AG04450 (cell line): ENCODE measurements around the gene SGMS1. TPM values are rescaled to one million over a fixed set of nuclear protein-coding genes. Genes with fewer than 3 reads are reported as not detected.

ENCODE experiments used
- CTCF ChIA-PET: fragments of 300-600, 350-600 bp; formaldehyde crosslinking; extraction: SDS; loops from one replicate; lab custom pipeline; 2022; ENCODE audit warnings: antibody characterized with exemption, inconsistent platforms; lab: Charles Lee
- POLR2A ChIA-PET: fragments of 350-600 bp; formaldehyde crosslinking; extraction: SDS; loops from one replicate; lab custom pipeline; 2021; ENCODE audit warnings: antibody characterized with exemption, inconsistent platforms; lab: Yijun Ruan, JAX
- DNase-seq: peaks from one replicate; pipeline ENCODE4 v3.0.0-alpha.2; 2011; ENCODE audit warnings: low read depth, low spot score
- H3K27ac ChIP-seq: one replicate; pipeline ENCODE4 v1.5.1; 2012; ENCODE audit warnings: low read depth, low read length, control low read depth
- H3K27me3 ChIP-seq: one replicate; pipeline ENCODE4 v1.6.0; 2012; ENCODE audit warnings: low read length; ENCODE audit not compliant: control insufficient read depth, insufficient read depth
- H3K4me3 ChIP-seq: 2 replicates; pipeline ENCODE4 v1.5.1; 2011; ENCODE audit warnings: mild to moderate bottlenecking, low read depth, low read length, control low read depth
- H3K9me3 ChIP-seq: 2 replicates; pipeline ENCODE4 v1.5.1; 2012; ENCODE audit warnings: low read length; ENCODE audit not compliant: control insufficient read depth, insufficient read depth
- polyA plus RNA-seq: library from polyadenylated mRNA; depleted of rRNA; stranded (reverse); fragments of >200 nt; gene quantifications from 2 replicates; pipeline ENCODE4 v1.2.3, GENCODE V29; 2011
- TF ChIP-seq, protein P1 (sequence below): IDR thresholded peaks from 2 replicates; pipeline ENCODE4 v1.5.1; 2011; ENCODE audit warnings: low read depth, low read length, control low read depth, inconsistent platforms

The SGMS1 gene
- polyA plus RNA-seq, 1 experiment: 17.7 TPM

DNA sequence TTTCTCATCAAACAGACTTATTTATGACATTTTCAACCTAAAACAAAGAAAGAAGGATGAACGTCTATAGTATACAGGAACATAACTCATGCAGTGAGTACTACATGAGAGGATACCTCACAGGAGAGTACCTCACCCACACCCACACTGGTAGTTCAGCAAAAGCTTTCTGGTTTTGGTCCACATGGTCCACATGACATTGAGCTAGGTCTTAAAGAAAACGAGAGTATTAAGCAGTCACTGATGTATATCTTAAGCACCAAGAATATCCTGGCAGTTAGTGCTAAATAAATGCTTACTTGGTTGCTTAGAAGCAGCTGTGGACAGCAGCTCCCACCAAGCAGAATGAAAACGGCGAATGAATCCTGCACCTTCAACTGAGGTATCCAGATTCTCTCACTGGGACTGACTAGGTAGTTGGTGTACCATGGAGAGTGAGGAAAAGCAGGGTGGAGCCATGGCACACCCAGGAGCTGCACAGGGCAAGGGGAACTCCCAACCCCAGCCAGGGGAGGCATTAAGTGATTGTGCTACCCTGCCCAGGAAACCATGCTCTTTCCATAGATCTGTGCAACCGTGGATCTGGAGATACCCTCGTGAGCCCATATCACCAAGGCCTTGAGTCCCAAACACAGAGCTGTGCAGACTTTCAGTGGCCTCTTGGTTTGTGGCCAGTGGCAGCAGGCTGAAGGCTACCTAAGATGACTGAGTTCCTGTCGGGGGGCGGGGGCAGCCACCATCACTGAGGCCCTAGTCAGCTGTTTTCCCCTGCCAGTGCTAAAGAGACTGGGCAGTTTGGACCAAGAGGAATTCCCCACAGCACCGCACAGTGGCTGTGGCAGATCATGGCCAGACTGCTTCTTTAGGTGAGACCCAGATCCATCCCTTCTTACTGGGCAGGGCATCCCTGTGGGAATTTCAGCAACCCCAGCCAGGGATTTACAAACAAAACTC, 143.4 kb downstream of the SGMS1 start:
- no peaks in the 10 kb centered on the region for H3K9me3 ChIP-seq
- ChIA-PET CTCF (no interaction called here), POLR2A (no interaction called here)
- DNase-seq: no peak
- no peaks in the 10 kb centered on the region for H3K27me3 ChIP-seq
- no peak overlapping the region for H3K4me3 ChIP-seq
- TF ChIP-seq, protein P1, sequence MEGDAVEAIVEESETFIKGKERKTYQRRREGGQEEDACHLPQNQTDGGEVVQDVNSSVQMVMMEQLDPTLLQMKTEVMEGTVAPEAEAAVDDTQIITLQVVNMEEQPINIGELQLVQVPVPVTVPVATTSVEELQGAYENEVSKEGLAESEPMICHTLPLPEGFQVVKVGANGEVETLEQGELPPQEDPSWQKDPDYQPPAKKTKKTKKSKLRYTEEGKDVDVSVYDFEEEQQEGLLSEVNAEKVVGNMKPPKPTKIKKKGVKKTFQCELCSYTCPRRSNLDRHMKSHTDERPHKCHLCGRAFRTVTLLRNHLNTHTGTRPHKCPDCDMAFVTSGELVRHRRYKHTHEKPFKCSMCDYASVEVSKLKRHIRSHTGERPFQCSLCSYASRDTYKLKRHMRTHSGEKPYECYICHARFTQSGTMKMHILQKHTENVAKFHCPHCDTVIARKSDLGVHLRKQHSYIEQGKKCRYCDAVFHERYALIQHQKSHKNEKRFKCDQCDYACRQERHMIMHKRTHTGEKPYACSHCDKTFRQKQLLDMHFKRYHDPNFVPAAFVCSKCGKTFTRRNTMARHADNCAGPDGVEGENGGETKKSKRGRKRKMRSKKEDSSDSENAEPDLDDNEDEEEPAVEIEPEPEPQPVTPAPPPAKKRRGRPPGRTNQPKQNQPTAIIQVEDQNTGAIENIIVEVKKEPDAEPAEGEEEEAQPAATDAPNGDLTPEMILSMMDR: no peak
- no peak overlapping the region for H3K27ac ChIP-seq

DNA sequence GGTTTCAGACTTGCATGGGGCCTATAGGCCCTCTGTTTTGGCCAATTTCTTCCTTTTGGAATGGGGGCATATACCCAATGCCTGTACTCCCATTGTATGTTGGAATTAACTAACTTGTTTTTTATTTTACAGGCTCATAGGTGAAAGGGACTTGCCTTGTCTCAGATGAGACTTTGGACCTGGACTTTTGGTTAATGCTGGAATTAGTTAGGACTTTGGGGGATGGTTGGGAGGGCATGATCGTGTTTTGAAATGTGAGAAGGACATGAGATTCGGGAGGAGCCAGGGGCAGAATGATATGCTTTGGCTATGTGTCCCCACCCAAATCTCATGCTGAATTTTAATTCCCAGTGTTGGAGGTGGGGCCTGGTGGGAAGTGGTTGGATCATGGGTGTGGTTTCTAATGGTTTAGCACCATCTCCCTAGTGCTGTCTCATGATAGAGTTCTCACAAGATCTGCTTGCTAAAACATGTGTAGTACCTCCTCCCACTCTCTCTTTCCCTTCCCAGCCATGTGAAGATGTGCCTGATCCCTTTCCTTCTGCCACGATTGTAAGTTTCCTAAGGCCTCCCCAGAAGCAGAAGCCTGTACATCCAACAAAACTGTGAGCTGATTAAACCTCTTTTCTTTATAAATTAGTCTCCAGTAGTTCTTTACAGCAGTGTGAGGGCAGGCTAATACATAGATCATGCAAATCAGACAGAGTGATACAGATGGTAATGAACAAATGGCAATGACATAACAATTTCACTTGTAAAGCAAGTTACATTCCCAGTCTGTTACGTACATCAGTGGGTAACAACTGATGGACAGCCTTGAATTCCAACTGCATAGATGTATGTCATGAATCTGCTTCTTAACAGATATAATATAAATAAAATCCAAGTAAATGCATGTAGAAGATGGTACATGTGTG, 146.2 kb downstream of the SGMS1 start:
- no peak for DNase-seq
- ChIA-PET CTCF (no interaction called here), POLR2A (no interaction called here)
- no peaks in the 10 kb centered on the region for H3K9me3 ChIP-seq
- H3K4me3 ChIP-seq: no peak overlapping the region
- TF ChIP-seq, protein P1: no peak
- no peaks in the 10 kb centered on the region for H3K27me3 ChIP-seq
- H3K27ac ChIP-seq: no peak overlapping the region

DNA sequence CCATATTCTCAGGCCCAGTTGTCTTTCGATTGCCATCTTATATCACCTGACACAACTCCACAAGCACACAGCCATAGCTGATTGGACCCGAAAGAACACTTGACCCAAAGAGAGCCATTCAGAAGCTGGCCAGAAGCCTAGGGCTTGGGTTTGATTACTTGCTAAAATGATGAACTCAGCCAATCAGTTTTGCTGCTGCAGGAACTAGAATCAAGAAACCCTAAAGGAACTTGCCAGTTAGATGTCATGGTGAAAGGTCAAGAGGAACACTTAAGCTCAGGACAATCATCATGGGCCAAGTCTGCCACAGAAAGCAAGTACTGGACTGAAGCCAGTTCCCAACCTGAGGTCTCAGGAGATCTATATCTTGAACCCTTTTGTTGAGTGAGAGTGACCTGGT, 150.0 kb downstream of the SGMS1 start:
- POLR2A ChIA-PET: no interaction called here
- no peak for DNase-seq
- H3K27ac ChIP-seq: no peak overlapping the region
- H3K4me3 ChIP-seq: no peak overlapping the region
- TF ChIP-seq, protein P1: no peak
- CTCF ChIA-PET: no interaction called here
- H3K27me3 ChIP-seq: no peaks in the 10 kb centered on the region
- no peaks in the 10 kb centered on the region for H3K9me3 ChIP-seq

DNA sequence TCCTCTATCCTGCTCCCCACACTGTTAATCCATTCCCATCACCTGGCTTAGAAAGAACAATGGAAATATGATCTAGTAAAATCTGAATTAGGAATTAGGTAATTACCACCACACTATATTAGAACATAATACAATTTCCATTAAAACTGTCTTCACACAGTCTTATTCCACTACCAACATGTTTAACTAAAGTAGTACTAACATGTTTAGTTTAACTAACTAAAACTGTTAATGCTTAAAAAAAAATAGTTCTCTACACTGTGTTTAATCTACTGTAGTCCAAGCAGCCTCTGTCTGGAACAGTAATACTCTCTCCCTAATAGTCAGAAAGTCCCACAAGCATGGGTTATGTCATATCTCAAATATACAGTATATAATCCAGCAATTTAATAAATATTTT, 150.8 kb downstream of the SGMS1 start:
- ChIA-PET POLR2A (no interaction called here), CTCF (no interaction called here)
- Histone ChIP-seq H3K9me3 (no peaks in the 10 kb centered on the region), H3K4me3 (no peak overlapping the region), H3K27ac (no peak overlapping the region), H3K27me3 (no peaks in the 10 kb centered on the region)
- TF ChIP-seq, protein P1: no peak
- no peak for DNase-seq
